GM21423 (cell line): ENCODE measurements around the gene PRELID1.

Source experiments
- ATAC-seq: cut with Tn5 transposase; IDR thresholded peaks from one replicate; pipeline ENCODE4 v1.9.1; 2021; ENCODE audit warnings: mild to moderate bottlenecking, moderate library complexity; ENCODE audit not compliant: unreplicated experiment

The PRELID1 gene

DNA sequence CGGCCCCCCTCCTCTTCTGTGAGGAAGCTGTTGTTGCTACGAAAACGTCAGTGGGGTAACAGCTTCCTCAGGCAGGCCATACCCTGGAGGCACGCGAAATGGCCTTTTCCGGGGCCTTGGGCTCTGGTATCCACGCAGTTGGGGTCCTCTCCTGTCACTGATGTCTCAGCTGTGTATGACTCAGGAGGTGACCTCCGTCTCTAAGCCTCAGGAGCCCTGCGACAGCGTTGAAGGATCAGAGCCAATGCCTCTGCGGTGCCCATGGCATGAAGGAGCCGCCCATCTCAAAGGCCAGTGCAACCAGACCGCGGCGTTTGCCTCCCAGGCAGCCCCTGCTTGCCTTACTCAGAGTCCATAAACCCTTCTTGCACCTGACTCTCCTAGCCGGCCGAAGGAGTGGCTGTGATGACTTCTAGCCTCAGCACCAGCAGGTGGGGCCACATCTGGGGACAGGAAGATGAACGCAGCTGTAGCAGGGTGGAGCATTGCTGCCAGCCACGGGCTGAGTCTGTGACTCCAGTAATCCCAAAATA, 9.1 kb downstream of the PRELID1 start:
- ATAC-seq, result peak; percentile 24

DNA sequence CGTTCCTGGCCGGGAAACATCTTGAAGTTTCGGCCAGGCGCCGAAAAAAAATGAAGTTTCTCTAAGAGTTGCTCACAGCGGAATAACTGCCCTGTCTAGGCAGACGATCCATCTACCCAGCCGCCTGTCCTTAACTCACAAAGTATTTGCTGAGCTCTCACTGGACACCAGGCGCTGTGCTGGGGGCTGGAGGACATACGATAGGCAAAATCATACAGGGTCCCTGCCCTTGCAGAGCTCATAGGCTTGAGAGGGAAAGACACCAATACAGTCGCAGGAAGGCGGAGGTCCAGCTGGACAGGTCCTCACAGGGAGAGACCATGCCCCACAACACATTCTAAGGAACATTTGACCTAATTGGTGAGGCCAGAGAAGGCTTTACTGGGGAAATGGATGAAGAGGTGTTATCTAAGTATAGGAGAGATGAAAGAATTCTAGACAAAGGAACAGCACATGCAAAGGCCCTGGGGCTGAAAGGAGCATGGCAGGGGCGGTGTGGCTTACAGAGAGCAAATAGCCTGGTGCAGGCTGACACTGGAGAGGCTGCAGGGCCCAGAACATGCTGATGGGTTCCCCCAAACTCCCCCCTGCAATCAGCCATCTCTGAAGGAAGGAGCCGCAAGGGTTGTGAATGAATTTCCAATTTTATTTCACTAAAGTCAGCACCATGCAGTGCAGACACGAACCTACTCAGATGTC, 10.1 kb downstream of the PRELID1 start:
- no peak for ATAC-seq

- ATAC-seq, result no peak
Observed at GRCh38 chr5:177314376-177315342, 11.1 kb downstream of the PRELID1 start.

DNA sequence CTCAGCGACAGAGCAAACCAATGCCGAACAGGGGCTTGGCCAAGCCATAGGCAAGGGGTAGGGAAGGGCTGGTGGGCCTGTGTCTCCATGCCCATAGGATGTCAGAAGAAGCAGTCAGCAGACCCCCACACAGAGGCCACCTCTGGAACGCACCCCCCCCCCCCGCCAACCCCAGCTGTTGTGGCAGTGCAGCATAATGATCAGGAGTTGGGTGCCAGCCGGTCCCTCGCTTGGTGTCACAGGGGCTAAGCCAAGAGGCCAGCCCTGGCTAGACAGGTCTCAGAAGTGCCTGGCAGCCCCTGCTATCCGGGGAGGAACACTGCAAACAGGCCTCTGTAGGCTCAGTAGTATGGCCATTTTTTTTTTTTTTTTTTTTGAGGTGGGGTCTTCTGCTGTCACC, 11.8 kb downstream of the PRELID1 start:
- no peak for ATAC-seq

DNA sequence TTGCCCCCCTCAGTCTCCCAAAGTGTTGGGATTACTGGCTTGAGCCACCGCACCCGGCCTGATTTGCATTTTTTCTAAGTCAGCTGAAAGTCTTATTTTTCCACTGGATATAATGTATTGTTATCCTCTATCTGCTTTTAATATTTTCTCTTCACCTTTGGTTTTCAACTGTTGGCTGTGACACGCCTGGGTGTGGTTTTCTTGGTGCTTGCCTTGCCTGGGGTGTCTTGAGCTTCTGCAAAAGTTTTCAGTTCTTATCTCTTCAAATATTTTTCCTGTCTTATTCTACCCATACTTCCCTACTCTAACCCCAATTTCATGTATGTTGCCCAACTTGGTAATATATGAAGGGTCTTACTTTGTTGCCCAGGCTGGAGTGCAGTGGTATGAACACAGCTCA, 12.4 kb downstream of the PRELID1 start:
- no peak for ATAC-seq

- ATAC-seq, result no peak
Observed at GRCh38 chr5:177317959-177318377, 14.4 kb downstream of the PRELID1 start.

DNA sequence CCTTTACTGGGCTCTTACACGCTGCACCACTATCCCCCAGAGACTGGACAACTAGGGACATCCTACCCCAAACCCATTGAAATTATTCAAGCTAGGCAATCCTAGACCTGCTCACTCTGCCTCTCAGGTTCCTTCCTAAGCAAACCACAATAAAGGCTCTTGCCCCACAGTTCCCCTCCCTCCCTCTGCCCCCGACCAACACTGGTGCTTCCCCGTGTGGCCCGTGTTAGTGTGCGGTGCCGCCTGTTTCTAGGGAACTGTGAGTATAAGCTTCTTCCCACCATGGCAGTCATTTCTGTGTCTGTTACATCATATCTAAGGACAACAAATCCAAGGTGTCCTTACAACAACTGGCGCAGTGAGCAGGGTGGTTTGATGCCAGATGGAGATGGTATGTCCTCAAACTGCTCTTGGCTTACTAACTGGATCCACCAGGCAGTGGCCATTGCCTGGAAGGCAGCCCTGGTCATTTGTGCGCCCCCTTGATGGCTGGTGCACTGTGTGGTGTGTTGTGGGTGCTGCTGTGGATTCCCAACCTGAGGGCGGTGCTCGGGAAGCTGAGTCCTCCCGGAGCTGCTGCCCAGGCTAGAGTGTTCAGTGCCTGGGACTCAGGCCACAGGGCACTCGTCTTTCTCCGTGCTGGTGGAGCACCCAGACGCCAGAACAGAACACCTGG, 16.5 kb downstream of the PRELID1 start:
- no peak for ATAC-seq

DNA sequence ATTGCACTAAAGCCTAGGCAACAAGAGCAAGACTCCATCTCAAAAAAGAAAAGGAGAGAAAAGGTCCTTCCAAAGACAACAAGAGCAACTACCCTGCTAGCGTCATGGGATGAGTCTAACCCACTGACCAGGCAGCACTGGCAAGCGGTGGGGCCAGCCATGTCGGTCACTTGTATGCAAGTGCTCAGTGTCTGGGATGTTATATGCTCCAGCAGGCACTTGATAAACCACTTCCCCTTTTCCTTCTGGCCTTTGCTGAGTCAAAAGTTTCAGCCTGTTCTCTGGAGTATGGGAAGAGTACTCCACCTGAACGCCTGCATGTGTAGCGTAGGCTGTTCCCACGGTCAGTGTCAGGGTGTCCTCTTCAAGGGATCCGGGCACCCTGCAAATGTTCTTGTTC, 17.3 kb downstream of the PRELID1 start:
- ATAC-seq, result no peak

GRCh38 chr5:177325868-177326381, 22.3 kb downstream of the PRELID1 start:
- ATAC-seq, result no peak

DNA sequence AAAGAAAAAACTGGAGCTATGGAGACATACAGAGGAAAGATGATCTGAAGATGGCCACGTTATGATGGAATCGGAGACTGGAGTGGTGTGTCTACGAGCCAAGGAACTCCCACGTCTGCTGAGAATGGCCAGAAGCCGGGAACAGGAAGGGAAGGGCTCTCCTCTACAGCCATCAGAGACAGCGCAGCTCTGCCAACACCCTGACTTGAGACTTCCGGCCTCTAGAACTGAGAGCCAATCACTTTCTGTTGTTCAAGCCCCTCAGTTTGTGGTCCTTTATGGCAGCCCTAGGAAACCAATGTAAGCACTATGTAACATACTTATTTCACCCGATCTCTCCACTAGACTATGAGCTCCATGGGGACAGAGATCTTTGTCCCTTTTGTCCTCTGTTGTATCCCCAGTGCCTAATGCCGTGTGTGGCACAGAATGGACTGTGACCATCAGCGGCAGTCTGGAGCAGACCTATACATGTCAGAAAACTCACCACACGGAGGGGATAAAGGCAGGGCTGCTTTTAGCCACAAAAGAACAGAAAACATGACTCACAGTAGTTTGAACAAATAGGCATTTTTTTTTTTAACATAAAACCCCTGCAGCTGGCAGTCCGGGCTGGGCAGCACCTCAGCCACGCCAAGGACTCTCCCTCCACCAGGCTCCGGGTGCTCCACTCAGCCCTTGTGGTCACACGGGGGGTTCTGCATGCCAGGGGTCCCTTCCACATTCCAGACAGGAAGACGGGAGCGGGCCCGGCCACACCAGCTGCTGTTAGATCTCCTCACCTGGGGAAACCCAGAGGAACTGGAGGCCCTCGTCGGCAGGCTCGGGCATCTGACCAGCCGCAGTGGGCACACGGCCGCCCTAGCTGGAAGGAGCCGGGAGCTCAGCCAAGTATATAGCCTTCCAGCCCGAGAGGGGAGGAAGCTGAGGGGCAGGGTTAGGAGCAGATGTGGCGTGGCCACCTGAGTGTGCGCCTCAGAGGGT, 24.2 kb downstream of the PRELID1 start:
- ATAC-seq, result no peak

DNA sequence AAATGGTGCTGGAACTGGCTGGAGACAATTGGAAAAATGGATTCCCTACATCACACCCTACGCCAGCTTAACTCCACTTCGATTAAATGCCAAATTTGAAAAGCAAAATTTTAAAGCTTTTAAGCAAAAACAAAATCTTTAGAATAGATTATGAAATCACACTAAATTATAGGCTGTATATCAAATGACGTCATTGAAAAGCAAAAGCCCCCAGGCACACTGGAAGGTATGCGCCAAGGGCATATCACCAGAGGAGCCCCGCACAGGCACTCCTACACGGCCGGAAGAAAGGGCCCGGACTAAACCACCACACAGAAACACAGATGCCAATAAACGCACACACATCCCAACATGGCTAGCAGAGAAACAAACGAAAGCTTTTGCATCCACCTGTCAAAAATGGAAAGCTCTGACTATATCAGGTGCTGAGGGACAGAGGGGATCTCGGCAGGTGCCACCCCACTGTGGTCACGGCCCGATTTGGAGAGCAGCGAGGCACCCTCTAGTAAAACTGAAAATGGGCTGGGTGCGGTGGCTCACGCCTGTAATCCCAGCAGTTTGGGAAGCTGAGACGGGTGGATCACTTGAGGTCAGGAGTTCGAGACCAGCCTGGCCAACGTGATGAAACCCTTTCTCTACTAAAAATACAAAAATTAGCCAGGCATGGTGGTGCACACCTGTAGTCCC, 25.1 kb downstream of the PRELID1 start:
- ATAC-seq, result no peak

GRCh38 chr5:177329883-177330282, 26.3 kb downstream of the PRELID1 start:
- ATAC-seq, result no peak

DNA sequence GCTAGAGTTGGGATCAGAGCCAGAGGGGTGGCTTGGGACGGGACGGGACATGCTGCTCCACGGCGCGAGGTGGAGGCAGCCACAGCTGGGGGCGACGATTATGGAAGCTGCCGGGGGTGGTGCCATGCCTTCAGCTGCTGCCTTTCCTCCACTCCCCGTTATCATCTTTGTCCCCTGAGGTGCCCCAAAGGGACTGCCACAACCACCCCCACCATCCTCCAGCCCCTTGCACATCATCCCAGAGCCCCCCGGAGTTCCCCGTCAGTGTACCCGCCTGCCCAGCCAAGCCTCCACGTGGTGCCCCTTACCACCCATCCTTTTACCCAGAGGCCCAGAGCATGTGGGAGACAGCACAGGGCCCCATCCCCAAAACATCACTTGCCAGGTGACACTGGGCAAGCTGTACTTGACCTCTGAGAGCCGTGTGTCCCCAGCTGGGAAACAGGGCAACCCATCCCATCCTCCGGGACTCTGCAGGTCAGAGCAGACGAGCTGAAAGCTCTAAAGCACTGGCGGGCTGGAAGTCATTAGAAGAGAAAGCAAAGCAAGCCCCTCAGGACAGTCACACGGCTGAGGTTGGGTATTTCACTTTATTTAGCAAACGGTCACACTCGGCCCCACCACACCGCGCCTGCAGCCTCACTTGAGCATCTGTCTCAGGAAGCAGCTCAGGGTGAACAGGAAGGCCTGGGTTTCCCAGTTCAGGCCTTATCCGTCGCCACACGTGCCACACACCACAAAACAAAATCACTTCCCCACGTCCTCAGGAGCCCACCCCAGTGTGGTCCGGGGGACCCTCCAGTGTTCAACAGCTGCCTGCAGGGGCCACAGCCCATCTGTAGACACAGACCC, 27.6 kb downstream of the PRELID1 start:
- ATAC-seq, result no peak

- ATAC-seq, result no peak
Observed at GRCh38 chr5:177332031-177332895, 28.7 kb downstream of the PRELID1 start.

GRCh38 chr5:177332896-177333260, 29.3 kb downstream of the PRELID1 start:
- no peak for ATAC-seq

GRCh38 chr5:177333420-177334154, 30.0 kb downstream of the PRELID1 start:
- no peak for ATAC-seq

DNA sequence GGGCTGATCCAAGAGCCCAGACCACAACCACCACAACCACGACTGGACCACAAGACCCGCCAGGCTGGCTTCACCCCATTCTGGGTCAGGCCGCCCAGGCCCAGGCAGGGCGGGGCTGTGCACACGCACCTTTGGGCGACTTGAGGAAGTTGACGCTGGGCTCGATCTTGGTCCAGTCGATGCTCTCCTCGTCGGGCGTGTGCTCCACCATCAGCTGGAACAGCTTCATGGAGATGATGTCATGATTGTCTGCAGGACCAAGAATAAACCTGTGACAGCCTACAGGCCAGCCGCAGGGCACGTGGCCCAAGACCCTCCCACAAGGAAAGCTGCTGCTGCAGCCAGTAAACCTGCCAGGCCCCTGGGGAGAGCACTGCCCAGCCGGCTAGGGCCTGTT, 30.6 kb downstream of the PRELID1 start:
- ATAC-seq, result no peak
